Progenitor cell of endocrine pancreas (in vitro differentiated cells): ENCODE data around the gene TCERG1L. TPM values are rescaled to one million over a fixed set of nuclear protein-coding genes. Genes with fewer than 3 reads are reported as not detected.

Source experiments
- DNase-seq: peaks from one replicate; pipeline ENCODE4 v3.0.0; 2021; ENCODE audit warnings: low spot score; ENCODE audit not compliant: unreplicated experiment
- H3K27ac Mint-ChIP-seq: 2 replicates; pipeline ENCODE4 v1.8.0; 2021; ENCODE audit warnings: mild to moderate bottlenecking, moderate library complexity, mixed read lengths
- H3K27me3 Mint-ChIP-seq: 2 replicates; pipeline ENCODE4 v1.8.0; 2021; ENCODE audit warnings: mixed read lengths
- H3K36me3 Mint-ChIP-seq: 2 replicates; pipeline ENCODE4 v1.8.0; 2022; ENCODE audit warnings: mixed read lengths; ENCODE audit not compliant: insufficient read depth
- H3K4me1 Mint-ChIP-seq: 2 replicates; pipeline ENCODE4 v1.8.0; 2021; ENCODE audit warnings: low read depth, mixed read lengths
- H3K4me3 Mint-ChIP-seq: 2 replicates; pipeline ENCODE4 v1.8.0; 2021; ENCODE audit warnings: low read depth, mild to moderate bottlenecking, moderate library complexity, mixed read lengths
- H3K9me3 Mint-ChIP-seq: 2 replicates; pipeline ENCODE4 v1.8.0; 2021; ENCODE audit warnings: low read depth, mixed read lengths
- CTCF ChIP-seq: fragments of 200-600 bp; sonication (generic); IDR thresholded peaks from one replicate; pipeline ENCODE4 v1.5.0; 2021; ENCODE audit warnings: antibody characterized with exemption, mild to moderate bottlenecking; ENCODE audit not compliant: unreplicated experiment
- total RNA-seq: library from RNA; stranded (reverse); gene quantifications from 2 replicates; pipeline ENCODE4 v1.2.1, GENCODE V29; 2021

The TCERG1L gene
- total RNA-seq, 1 donor from 2014 or later, result 0.53 TPM

DNA sequence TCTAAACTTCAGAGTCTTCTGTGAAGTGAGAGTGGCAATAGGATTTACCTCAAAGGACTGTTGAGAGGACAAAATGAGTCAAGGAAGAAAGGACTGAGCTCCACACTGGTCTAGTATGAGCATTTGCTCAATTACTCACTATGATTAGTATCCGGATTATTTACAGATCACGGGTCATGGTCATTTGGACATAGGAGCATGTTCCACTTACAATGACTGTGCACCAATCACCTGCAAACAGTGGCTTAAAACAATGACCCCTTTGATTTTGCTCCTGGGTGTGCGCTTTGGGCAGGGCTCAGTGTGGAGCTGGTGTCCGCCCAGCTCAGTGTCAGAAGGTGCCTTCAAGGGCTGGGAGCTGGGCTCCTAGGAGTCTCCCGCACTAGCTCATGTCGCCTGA lies 225.4 kb downstream of the TCERG1L start:
- no peak for TF ChIP-seq CTCF
- Mint-ChIP-seq H3K27me3 (peaks cover 34% of the 10 kb centered on the region), H3K27ac (no peak overlapping the region)

GRCh38 chr10:131085091-131085860 lies 226.2 kb downstream of the TCERG1L start:
- Mint-ChIP-seq H3K9me3 (no peaks in the 10 kb centered on the region), H3K4me3 (no peak overlapping the region), H3K27ac (no peak overlapping the region), H3K4me1 (peaks cover 2% of the 10 kb centered on the region), H3K36me3 (no peaks in the 10 kb centered on the region), H3K27me3 (peaks cover 34% of the 10 kb centered on the region)
- no peak for DNase-seq
- TF ChIP-seq CTCF, result no peak

More for the DNA sequence above, 225.4 kb downstream of the TCERG1L start:
- Mint-ChIP-seq H3K36me3 (no peaks in the 10 kb centered on the region), H3K4me3 (no peak overlapping the region), H3K4me1 (peaks cover 2% of the 10 kb centered on the region), H3K9me3 (no peaks in the 10 kb centered on the region)
- DNase-seq, result no peak

- TF ChIP-seq CTCF, result no peak
- no peak overlapping the region for H3K4me3 Mint-ChIP-seq
- H3K36me3 Mint-ChIP-seq, result no peaks in the 10 kb centered on the region
- no peaks in the 10 kb centered on the region for H3K9me3 Mint-ChIP-seq
- peaks cover 35% of the 10 kb centered on the region for H3K27me3 Mint-ChIP-seq
- H3K4me1 Mint-ChIP-seq, result peaks cover 2% of the 10 kb centered on the region
- no peak overlapping the region for H3K27ac Mint-ChIP-seq
- DNase-seq, result no peak
These were observed 226.8 kb downstream of the TCERG1L start for GRCh38 chr10:131084791-131085090.

GRCh38 chr10:131083915-131084790 lies 227.4 kb downstream of the TCERG1L start:
- no peak for TF ChIP-seq CTCF
- no peak overlapping the region for H3K27ac Mint-ChIP-seq
- DNase-seq, result no peak
- peaks cover 2% of the 10 kb centered on the region for H3K4me1 Mint-ChIP-seq
- H3K36me3 Mint-ChIP-seq, result no peaks in the 10 kb centered on the region
- no peaks in the 10 kb centered on the region for H3K9me3 Mint-ChIP-seq
- H3K27me3 Mint-ChIP-seq, result peaks cover 34% of the 10 kb centered on the region
- H3K4me3 Mint-ChIP-seq, result no peak overlapping the region

- Mint-ChIP-seq H3K4me1 (peaks cover 2% of the 10 kb centered on the region), H3K27me3 (peaks cover 30% of the 10 kb centered on the region), H3K9me3 (no peaks in the 10 kb centered on the region), H3K4me3 (no peak overlapping the region), H3K27ac (no peak overlapping the region), H3K36me3 (no peaks in the 10 kb centered on the region)
- TF ChIP-seq CTCF, result no peak
- no peak for DNase-seq
These were observed 228.5 kb downstream of the TCERG1L start for GRCh38 chr10:131082991-131083481.
